ENCODE measurements around the gene GSTA4.
A peak's percentile ranks its signal among the peaks of the same experiment; 100 is the strongest.

Gene GSTA4

GRCh38 chr6:52998603-52999002, 3.5 kb upstream of the GSTA4 start:
- TF ChIP-seq CREB5 (CRISPR knock-in tag; IDR thresholded peaks at IDR 0.05; ENCODE audit: low read depth) (no peak), ESRRG (CRISPR knock-in tag; IDR thresholded peaks at IDR 0.05) (no peak), CSDC2 (CRISPR knock-in tag; IDR thresholded peaks at IDR 0.05) (no peak), POU6F1 (CRISPR knock-in tag; IDR thresholded peaks at IDR 0.05; ENCODE audit: borderline replicate concordance, low read depth) (no peak), TSHZ2 (CRISPR knock-in tag; IDR thresholded peaks at IDR 0.05) (no peak), OSR1 (CRISPR knock-in tag; IDR thresholded peaks at IDR 0.05) (no peak), ISL1 (CRISPR knock-in tag; IDR thresholded peaks at IDR 0.05) (no peak), ZC3H10 (CRISPR knock-in tag; IDR thresholded peaks at IDR 0.05) (no peak), GLIS3 (CRISPR knock-in tag; IDR thresholded peaks at IDR 0.05) (no peak), ZNF565 (CRISPR knock-in tag; conservative IDR thresholded peaks at IDR 0.05; ENCODE audit: low read depth) (no peak), TOX (CRISPR knock-in tag; IDR thresholded peaks at IDR 0.05; ENCODE audit: borderline replicate concordance) (no peak), BACH2 (CRISPR knock-in tag; IDR thresholded peaks at IDR 0.05; ENCODE audit: borderline replicate concordance) (no peak), TCF4 (CRISPR knock-in tag; IDR thresholded peaks at IDR 0.05; ENCODE audit: borderline replicate concordance) (no peak), ARNTL (CRISPR knock-in tag; IDR thresholded peaks at IDR 0.05; ENCODE audit: borderline replicate concordance, low read depth) (no peak), PPARA (CRISPR knock-in tag; IDR thresholded peaks at IDR 0.05; ENCODE audit: borderline replicate concordance) (no peak), RARB (CRISPR knock-in tag; IDR thresholded peaks at IDR 0.05) (no peak), ZNF70 (CRISPR knock-in tag; IDR thresholded peaks at IDR 0.05) (no peak)
- ATAC-seq, result no peak

GRCh38 chr6:52995913-52996645, 995 bp upstream of the GSTA4 start:
- ATAC-seq, result peak; percentile 1; the same call in 2 of the 3 replicates
- TF ChIP-seq ESRRG (CRISPR knock-in tag; IDR thresholded peaks at IDR 0.05) (no peak), RARB (CRISPR knock-in tag; IDR thresholded peaks at IDR 0.05) (no peak), ZNF8 (CRISPR knock-in tag; IDR thresholded peaks at IDR 0.05) (no peak), SNAI2 (CRISPR knock-in tag; IDR thresholded peaks at IDR 0.05) (no peak), ZNF565 (CRISPR knock-in tag; conservative IDR thresholded peaks at IDR 0.05; ENCODE audit: low read depth) (no peak), ISL1 (CRISPR knock-in tag; IDR thresholded peaks at IDR 0.05) (no peak), POU6F1 (CRISPR knock-in tag; IDR thresholded peaks at IDR 0.05; ENCODE audit: borderline replicate concordance, low read depth) (no peak), TCF4 (CRISPR knock-in tag; IDR thresholded peaks at IDR 0.05; ENCODE audit: borderline replicate concordance) (0 out of 2 replicates have a peak, but pooled peaks have one; percentile 26), PATZ1 (CRISPR knock-in tag; IDR thresholded peaks at IDR 0.05; ENCODE audit: borderline replicate concordance) (no peak), ARNTL (CRISPR knock-in tag; IDR thresholded peaks at IDR 0.05; ENCODE audit: borderline replicate concordance, low read depth) (0 out of 2 replicates have a peak, but pooled peaks have one; percentile 73), ZNF70 (CRISPR knock-in tag; IDR thresholded peaks at IDR 0.05) (no peak), ZC3H10 (CRISPR knock-in tag; IDR thresholded peaks at IDR 0.05) (0 out of 2 replicates have a peak, but pooled peaks have one; percentile 51), PPARA (CRISPR knock-in tag; IDR thresholded peaks at IDR 0.05; ENCODE audit: borderline replicate concordance) (no peak), TSHZ2 (CRISPR knock-in tag; IDR thresholded peaks at IDR 0.05) (no peak), CSRNP3 (CRISPR knock-in tag; IDR thresholded peaks at IDR 0.05) (peak; percentile 62; the same call in 1 of the 2 replicates), BACH2 (CRISPR knock-in tag; IDR thresholded peaks at IDR 0.05; ENCODE audit: borderline replicate concordance) (no peak), OSR1 (CRISPR knock-in tag; IDR thresholded peaks at IDR 0.05) (peak; percentile 78; the same call in 1 of the 2 replicates), ZFP3 (CRISPR knock-in tag; IDR thresholded peaks at IDR 0.05) (no peak), ZFP30 (CRISPR knock-in tag; IDR thresholded peaks at IDR 0.05) (no peak)

Measured in SK-N-SH treated with all-trans-retinoic acid at 6 μM for 48 hours (cell line).